SK-MEL-5 (cell line): ENCODE data around the gene CCDC124. TPM values are rescaled to one million over a fixed set of nuclear protein-coding genes. Genes with fewer than 3 reads are reported as not detected.

ENCODE experiments used
- DNase-seq: peaks from one replicate; pipeline ENCODE4 v3.0.0-alpha.2; 2016; ENCODE audit warnings: low read depth, low spot score
- in situ Hi-C: cut with HindIII; loops from 2 replicates; pipeline ENCODE4 v1.10.0; 2016; ENCODE audit warnings: low sequenced_read_pairs, high pct_unique_total_duplicates, low pct_unique_long_range_greater_than_20kb
- total RNA-seq: library from RNA; depleted of rRNA; stranded (reverse); fragments of >200 nt; shearing (Covaris generic); gene quantifications from 2 replicates; pipeline ENCODE4 v1.2.3, GENCODE V29; 2014

CCDC124 gene
- total RNA-seq, 1 experiment from 2014 or later = 21.4 TPM

- DNase-seq = no peak
- in situ Hi-C loops = no loop called here
Measured at GRCh38 chr19:17949956-17950309, 17.1 kb downstream of the CCDC124 start.

- no peak for DNase-seq
- in situ Hi-C loops = no loop called here
Measured at GRCh38 chr19:17950310-17951156, 17.7 kb downstream of the CCDC124 start.

- no peak for DNase-seq
- in situ Hi-C loops = no loop called here
Measured at GRCh38 chr19:17951157-17951989, 18.6 kb downstream of the CCDC124 start.

GRCh38 chr19:17951990-17952976 lies 19.5 kb downstream of the CCDC124 start:
- DNase-seq = no peak
- in situ Hi-C loops = no loop called here

GRCh38 chr19:17953316-17953801 lies 20.5 kb downstream of the CCDC124 start:
- DNase-seq = no peak
- in situ Hi-C loops = no loop called here

- in situ Hi-C loops = no loop called here
- DNase-seq = peak; percentile 44
Measured at GRCh38 chr19:17953869-17954268, 21.1 kb downstream of the CCDC124 start.

- in situ Hi-C loops = no loop called here
- no peak for DNase-seq
Measured at GRCh38 chr19:17954401-17954800, 21.6 kb downstream of the CCDC124 start.

GRCh38 chr19:17957149-17957849 lies 24.5 kb downstream of the CCDC124 start:
- in situ Hi-C loops = no loop called here
- no peak for DNase-seq

- DNase-seq = no peak
- in situ Hi-C loops = no loop called here
Measured at GRCh38 chr19:17957885-17958284, 25.1 kb downstream of the CCDC124 start.

- in situ Hi-C loops = no loop called here
Measured at GRCh38 chr19:17963936-17964691, 31.3 kb downstream of the CCDC124 start.

GRCh38 chr19:17965370-17966128 lies 32.7 kb downstream of the CCDC124 start:
- in situ Hi-C loops = no loop called here
- DNase-seq = no peak

More at GRCh38 chr19:17963936-17964691, 31.3 kb downstream of the CCDC124 start:
- no peak for DNase-seq

GRCh38 chr19:17966129-17966483 lies 33.3 kb downstream of the CCDC124 start:
- no peak for DNase-seq
- in situ Hi-C loops = no loop called here

- peak; percentile 20 for DNase-seq
- in situ Hi-C loops = no loop called here
Measured at GRCh38 chr19:17966550-17967256, 33.9 kb downstream of the CCDC124 start, which contains the start of gene KCNN1. KCNN1 (plus strand) TSS chr19:17967107; CDS start chr19:17973889, 6,782 bp downstream.

- in situ Hi-C loops = no loop called here
- DNase-seq = no peak
Measured at GRCh38 chr19:17967257-17968051, 34.6 kb downstream of the CCDC124 start.
